WERI-Rb-1 (cell line): ENCODE results near the gene RBMS1.

Experiments used
- DNase-seq: peaks from one replicate; pipeline ENCODE4 v3.0.0-alpha.2; 2020
- H3K27ac ChIP-seq: fragments of 250-450 bp; sonication (Bioruptor Pico); 2 replicates; pipeline ENCODE4 v1.5.1; 2020; ENCODE audit warnings: mild to moderate bottlenecking, moderate library complexity
- H3K27me3 ChIP-seq: fragments of 250-450 bp; sonication (Bioruptor Pico); 2 replicates; pipeline ENCODE4 v1.5.1; 2021; ENCODE audit warnings: mild to moderate bottlenecking, low read depth, moderate library complexity; ENCODE audit not compliant: insufficient read depth, severe bottlenecking
- H3K36me3 ChIP-seq: fragments of 250-450 bp; sonication (Bioruptor Pico); 2 replicates; pipeline ENCODE4 v1.5.1; 2020; ENCODE audit warnings: mild to moderate bottlenecking, moderate library complexity
- H3K4me3 ChIP-seq: 2 replicates; pipeline ENCODE4 v1.5.1; 2011; ENCODE audit warnings: low read depth, mild to moderate bottlenecking, control low read depth, low read length
- H3K9me3 ChIP-seq: fragments of 250-450 bp; sonication (Bioruptor Pico); 2 replicates; pipeline ENCODE4 v1.5.1; 2021; ENCODE audit warnings: mild to moderate bottlenecking, moderate library complexity; ENCODE audit not compliant: severe bottlenecking
- CTCF ChIP-seq: IDR thresholded peaks from 2 replicates; pipeline ENCODE4 v1.5.1; 2011; ENCODE audit warnings: low read depth, mild to moderate bottlenecking, control low read depth, inconsistent platforms, low read length

RBMS1 gene

GRCh38 chr2:160288324-160288723 is 205.3 kb downstream of the RBMS1 start:
- DNase-seq: no peak

GRCh38 chr2:160287476-160287875 is 206.1 kb downstream of the RBMS1 start:
- no peak overlapping the region for H3K4me3 ChIP-seq
- no peak for DNase-seq
- H3K27ac ChIP-seq: no peak overlapping the region
- no peak for TF ChIP-seq CTCF
- no peaks in the 10 kb centered on the region for H3K27me3 ChIP-seq
- no peaks in the 10 kb centered on the region; the same call in 1 of the 2 replicates for H3K36me3 ChIP-seq
- no peaks in the 10 kb centered on the region for H3K9me3 ChIP-seq

More at GRCh38 chr2:160288324-160288723, 205.3 kb downstream of the RBMS1 start:
- H3K36me3 ChIP-seq: no peaks in the 10 kb centered on the region; the same call in 1 of the 2 replicates
- H3K27ac ChIP-seq: no peak overlapping the region
- H3K9me3 ChIP-seq: no peaks in the 10 kb centered on the region
- no peak for TF ChIP-seq CTCF
- H3K4me3 ChIP-seq: no peak overlapping the region
- no peaks in the 10 kb centered on the region for H3K27me3 ChIP-seq

- Histone ChIP-seq H3K27ac (no peak overlapping the region), H3K36me3 (no peaks in the 10 kb centered on the region; the same call in 1 of the 2 replicates), H3K4me3 (no peak overlapping the region), H3K9me3 (no peaks in the 10 kb centered on the region), H3K27me3 (no peaks in the 10 kb centered on the region)
- no peak for TF ChIP-seq CTCF
- DNase-seq: no peak
Observed at GRCh38 chr2:160286551-160286950, 207.1 kb downstream of the RBMS1 start.

- H3K27ac ChIP-seq: no peak overlapping the region
- no peaks in the 10 kb centered on the region for H3K27me3 ChIP-seq
- DNase-seq: no peak
- no peak for TF ChIP-seq CTCF
- no peaks in the 10 kb centered on the region; the same call in 1 of the 2 replicates for H3K36me3 ChIP-seq
- no peaks in the 10 kb centered on the region for H3K9me3 ChIP-seq
- H3K4me3 ChIP-seq: no peak overlapping the region
Observed at GRCh38 chr2:160283675-160284074, 209.9 kb downstream of the RBMS1 start.

GRCh38 chr2:160282063-160282580 is 211.5 kb downstream of the RBMS1 start:
- no peak for TF ChIP-seq CTCF
- Histone ChIP-seq H3K4me3 (no peak overlapping the region), H3K27ac (no peak overlapping the region), H3K9me3 (no peaks in the 10 kb centered on the region), H3K27me3 (no peaks in the 10 kb centered on the region), H3K36me3 (no peaks in the 10 kb centered on the region; the same call in 1 of the 2 replicates)
- no peak for DNase-seq

- Histone ChIP-seq H3K4me3 (no peak overlapping the region), H3K9me3 (no peaks in the 10 kb centered on the region), H3K36me3 (no peaks in the 10 kb centered on the region; the same call in 1 of the 2 replicates), H3K27ac (no peak overlapping the region), H3K27me3 (no peaks in the 10 kb centered on the region)
- TF ChIP-seq CTCF: no peak
- no peak for DNase-seq
Observed at GRCh38 chr2:160281213-160281612, 212.4 kb downstream of the RBMS1 start.
